Left lobe of liver (tissue), 2 donors: ENCODE measurements around the gene MSRB1. TPM values are rescaled to one million over a fixed set of nuclear protein-coding genes. Genes with fewer than 3 reads are reported as not detected.

Experiments
- ATAC-seq: fragments of 200-7000 bp; cut with Tn5 transposase; one replicate; pipeline ENCODE4 v1.9.1; 2020; ENCODE audit warnings: mild to moderate bottlenecking, moderate library complexity
- DNase-seq: peaks from one replicate; pipeline ENCODE4 v3.0.0-alpha.2; 2020; ENCODE audit warnings: low spot score
- total RNA-seq: library from RNA; stranded (reverse); gene quantifications from one replicate; pipeline ENCODE4 v1.2.1, GENCODE V29; 2021
- donor health status: DM: no; HTN: no; CAD: no; lungs with moderate emphysema.
- donor health status: DM: no; HTN: yes; CAD: no.

The MSRB1 gene, protein sequence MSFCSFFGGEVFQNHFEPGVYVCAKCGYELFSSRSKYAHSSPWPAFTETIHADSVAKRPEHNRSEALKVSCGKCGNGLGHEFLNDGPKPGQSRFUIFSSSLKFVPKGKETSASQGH
- 124 TPM for total RNA-seq

DNA sequence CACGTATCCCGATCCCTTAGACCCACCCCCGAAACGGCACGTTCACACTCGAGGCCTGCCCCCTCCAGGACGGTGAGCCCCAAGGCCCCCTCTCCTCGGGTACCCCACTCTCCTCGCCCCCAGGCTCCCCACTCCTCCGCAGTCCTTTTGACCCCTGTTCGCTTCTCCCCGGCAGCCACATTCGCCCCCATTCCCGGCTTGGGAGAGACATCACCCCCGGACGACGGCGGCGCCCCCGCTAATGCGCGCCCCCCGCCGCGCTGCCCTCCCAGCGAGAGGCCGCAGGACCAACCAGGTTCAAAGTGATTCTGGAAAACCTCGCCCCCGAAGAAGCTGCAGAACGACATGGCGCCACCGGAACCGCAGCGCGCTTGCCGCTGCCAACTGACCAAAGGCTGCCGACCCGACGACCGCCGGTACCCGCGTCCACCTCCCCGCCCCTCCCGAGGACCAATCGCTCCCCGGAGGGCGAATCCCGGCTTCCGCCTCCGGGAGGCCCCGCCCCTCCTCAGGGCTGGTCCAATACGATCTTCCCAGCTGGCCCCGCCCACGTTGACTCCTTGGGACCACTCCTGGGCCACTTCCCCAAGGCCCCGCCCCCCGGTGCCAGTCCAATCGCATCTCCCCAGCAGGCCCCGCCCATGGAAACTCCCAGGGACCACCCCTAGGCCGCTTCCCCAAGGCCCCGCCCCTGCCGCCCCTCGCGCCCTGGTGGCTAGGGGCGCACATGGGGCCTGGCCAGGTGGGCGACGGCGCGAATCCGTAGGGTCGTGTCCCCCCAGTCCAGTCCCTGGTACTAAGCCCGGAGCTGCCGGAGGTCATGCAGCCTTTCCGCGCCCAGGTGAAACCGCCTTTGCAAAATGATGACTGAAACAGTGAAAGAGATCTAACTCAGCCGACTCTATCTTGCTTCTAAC, at the start of gene MSRB1:
MSRB1 (minus strand) TSS at position 390 of the 917 bp plus-strand sequence; CDS start at position 347, 43 bp downstream.
- ATAC-seq (peak; percentile 77), DNase-seq (peak; percentile 100)

DNA sequence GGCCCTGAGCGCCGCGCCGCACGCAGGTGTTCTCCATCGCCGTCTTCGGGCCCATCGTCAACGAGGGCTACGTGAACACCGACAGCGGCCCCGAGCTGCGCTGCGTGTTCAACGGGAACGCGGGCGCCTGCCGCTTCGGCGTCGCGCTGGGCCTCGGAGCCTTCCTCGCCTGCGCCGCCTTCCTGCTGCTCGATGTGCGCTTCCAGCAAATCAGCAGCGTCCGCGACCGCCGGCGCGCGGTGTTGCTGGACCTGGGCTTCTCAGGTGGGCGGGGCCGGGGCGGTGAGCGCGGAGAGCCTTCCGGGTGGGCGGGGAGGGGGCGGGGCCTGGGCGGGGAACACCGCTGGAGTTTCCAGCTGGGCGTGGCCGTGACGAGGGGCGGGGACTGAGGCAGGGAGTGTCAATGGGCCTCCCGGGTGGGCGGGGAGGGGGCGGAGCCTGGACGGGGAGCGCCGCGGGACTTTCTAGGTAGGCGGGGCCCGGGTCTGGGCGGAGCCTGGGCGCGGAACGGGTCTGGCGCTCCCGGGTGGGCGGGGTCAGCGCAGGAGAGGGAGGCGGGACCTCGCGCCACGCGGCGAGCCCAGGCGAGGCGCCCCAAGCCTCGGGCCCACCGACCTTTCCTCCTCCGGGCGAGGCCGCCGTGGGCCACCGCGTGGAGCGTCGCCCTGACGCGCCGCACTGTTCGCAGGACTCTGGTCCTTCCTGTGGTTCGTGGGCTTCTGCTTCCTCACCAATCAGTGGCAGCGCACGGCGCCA, 49.1 kb upstream of the MSRB1 start:
- ATAC-seq (peak; percentile 73), DNase-seq (peak; percentile 86)

DNA sequence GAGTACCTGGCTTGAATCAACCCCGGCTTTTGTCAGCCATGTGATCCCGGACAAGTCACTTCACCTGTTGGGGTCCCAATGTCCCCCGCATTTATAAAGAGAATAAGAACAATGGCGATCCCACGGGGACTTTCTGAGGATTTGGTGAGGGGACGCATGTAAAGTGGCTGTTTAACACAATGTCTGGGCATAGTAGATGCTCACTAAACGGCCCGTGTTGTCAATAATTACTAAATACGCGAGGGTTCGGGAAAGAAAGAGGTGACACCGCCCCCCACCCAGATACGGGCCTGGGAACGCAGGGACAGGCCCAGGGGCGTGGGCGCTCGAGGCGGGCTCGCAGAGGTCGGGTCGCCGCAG, 48.6 kb upstream of the MSRB1 start:
- DNase-seq = no peak

DNA sequence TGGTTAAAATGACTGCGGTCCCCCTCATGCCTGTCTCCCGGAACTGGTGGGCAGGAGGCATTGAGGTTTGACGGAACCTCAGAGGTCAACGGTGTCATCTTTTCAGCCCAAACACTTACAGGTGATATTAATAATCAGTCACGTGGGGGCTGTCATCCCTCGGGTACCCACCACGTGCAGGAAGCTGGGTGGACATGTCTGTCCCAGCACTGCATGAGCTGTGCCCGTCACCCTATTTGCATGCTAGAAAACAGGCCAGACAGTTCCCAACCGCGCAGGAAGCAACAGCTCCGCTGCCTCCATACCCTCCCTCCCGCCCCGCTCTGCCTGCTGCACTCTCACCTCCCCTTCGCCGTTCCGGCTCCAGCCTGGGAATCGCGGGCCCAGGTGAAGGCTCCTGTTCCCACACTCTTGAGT, 48.1 kb upstream of the MSRB1 start:
- no peak for DNase-seq
- no peak for ATAC-seq

More for the DNA sequence above, 48.6 kb upstream of the MSRB1 start:
- no peak for ATAC-seq

DNA sequence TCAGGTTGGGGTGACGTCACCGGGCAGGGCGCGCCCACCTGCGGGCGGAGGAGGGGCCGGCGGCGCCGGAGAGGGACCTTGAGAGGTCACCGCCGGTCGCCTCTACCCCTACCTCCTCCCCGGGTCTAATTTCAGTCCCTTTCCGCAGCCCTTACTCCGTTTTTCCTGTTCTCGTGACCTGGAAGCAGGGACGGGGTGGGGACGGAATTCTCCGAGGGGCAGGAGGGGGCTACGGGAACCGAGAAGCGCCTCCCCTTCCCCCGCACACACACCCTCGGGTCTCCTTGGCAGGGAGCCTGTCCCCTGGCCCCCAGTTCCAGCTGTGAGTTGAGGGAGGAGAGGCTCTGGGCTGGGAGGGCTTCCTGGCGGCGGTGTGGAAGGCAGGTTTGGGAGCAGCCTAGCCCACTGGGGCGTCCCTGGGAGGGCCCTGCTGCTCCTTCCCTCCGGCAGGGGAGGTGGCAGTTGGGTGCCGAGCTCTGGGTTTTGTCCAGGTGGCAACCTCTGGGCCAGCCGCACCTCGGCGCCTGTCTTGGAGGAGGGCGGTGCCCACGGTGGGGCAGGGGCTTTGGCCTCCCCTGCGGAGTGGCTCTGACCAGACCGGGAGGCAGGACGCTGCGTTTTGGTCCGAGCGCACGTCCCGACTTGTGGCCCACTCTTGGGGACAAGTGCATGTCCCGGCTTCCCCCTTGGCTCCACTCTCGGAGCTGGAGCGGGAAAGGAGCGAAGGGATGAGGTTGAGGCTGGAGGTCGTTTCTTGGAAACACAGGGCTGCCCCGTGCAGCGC, 47.5 kb upstream of the MSRB1 start:
- no peak for ATAC-seq
- no peak for DNase-seq

DNA sequence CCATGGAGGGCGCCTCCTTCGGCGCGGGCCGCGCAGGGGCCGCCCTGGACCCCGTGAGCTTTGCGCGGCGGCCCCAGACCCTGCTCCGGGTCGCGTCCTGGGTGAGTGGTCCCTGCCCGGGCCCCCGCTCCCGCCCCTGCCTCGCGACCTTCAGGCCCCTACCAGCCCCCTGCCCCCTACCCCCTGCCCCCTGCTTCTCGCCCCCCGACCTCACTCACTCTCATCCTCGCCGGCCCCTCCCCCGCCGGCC, 47.0 kb upstream of the MSRB1 start:
- DNase-seq = no peak
- ATAC-seq = no peak

DNA sequence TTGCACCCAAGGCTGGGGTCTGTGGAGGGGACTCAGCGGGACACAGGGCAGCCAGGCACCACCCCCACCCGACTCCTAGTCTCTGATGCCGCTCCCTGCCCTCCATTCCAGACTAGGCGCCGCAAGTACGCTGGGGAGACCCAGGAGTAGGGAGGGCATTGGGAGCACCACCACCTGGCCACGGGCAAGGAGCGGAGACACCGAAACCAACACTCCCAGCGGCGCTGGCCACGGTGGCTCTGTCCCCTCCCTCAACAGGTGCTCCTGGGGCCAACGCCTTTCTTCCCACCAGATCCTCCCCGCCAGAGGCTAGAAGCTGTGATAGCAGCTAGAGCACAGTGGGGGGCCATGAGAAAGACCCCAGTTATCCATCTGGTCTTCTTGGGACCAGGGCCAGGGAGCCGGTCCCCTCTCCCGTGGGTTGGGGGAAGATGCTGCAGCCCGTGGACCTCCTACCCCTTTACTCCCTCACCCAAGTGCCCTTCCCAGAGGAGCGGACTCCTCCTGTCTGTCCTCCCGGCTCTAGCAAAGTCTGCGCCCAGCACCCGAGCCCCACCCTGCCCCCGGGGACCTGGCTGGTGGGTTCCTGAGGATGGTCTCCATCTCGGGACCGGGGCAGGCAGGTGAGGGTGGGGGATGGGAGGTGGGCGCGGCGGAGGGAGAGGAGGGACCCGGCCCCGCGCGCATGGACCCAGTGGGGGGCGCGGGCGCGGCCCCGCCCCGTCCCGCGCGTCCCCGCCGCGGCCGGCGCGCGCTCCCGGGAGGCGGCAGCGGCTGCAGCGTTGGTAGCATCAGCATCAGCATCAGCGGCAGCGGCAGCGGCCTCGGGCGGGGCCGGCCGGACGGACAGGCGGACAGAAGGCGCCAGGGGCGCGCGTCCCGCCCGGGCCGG, 46.5 kb upstream of the MSRB1 start, which contains the start of gene SYNGR3:
SYNGR3 (plus strand) TSS at position 762 of the 892 bp plus-strand sequence. CDS start 133 bp downstream, outside the sequence.
- ATAC-seq (no peak), DNase-seq (no peak)

DNA sequence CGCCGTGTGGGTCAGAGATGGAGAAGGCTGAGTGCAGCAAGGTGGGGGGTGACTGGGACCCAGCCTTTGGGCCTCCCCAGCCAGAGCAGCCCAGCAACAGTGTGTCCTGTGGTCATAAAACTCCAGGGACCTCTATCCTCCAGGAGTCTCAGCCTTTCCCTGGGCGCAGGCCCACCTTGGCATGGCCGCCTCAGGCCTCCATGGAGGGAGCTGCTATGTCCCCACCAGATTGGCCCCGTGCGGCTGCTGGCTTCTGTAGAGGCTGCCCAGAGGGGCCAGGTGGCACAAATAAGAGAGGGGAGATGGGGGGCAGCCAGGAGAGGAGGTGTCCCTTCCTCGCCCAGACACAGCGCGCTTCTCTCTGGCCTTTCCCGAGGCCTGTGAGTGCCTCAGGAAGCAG, 44.2 kb upstream of the MSRB1 start:
- ATAC-seq = no peak
- DNase-seq = no peak

DNA sequence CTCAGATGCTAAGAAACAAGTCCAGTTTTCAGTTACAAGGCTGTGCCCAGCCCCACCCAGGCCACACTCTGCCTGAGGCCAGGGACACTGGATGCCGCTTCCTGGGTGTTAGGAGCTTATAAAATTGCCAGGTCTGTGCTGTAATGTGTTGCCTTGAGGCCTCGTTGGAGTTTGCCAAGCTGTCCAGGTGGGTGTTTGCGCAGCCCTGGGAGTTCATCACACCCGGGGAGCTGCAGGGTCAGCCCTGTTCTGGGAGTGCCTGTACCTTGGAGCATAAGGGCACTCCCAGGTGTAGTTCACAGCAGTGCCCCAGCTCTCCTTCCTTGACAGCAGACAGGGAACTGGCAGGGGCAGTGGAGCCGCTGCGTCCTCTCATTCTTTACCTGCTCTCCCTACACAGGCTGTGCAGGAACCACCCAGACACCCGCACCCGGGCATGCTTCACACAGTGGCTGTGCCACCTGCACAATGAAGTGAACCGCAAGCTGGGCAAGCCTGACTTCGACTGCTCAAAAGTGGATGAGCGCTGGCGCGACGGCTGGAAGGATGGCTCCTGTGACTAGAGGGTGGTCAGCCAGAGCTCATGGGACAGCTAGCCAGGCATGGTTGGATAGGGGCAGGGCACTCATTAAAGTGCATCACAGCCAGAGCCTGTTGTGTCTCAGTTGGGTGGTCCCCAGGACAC, 42.6 kb upstream of the MSRB1 start:
- no peak for DNase-seq
- ATAC-seq = no peak

DNA sequence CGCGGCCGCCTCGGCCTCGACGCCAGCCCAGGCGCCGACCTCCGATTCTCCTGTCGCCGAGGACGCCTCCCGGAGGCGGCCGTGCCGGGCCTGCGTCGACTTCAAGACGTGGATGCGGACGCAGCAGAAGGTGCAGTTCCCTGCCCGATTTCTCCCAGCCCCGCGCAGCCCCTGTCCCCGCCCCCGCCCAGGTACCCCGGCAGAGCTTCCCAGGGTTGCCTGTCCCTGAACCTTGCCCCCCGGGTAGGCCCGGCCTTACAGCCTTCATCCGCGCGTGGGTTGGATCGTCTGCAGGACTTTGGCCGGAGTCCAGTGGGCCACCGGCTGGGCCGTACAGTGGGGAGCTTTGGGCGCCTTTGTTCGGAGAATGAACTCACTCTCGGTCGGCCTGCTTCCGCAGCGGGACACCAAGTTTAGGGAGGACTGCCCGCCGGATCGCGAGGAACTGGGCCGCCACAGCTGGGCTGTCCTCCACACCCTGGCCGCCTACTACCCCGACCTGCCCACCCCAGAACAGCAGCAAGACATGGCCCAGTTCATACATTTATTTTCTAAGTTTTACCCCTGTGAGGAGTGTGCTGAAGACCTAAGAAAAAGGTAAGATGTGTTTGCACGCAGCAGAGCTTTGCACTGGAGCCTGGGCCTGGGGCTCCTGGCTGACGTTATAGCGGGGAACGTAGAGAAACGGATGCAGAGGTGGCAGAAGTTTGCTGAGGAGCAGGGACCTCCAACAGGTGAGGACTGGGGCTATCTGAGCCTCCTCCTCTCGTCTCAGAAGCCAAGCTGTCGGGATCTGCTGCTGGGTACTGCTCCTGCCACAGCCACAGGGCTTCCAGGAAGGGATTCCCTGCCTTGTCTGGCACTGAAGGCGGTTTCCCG, 41.6 kb upstream of the MSRB1 start:
- peak; percentile 42 for ATAC-seq
- DNase-seq = peak; percentile 82

DNA sequence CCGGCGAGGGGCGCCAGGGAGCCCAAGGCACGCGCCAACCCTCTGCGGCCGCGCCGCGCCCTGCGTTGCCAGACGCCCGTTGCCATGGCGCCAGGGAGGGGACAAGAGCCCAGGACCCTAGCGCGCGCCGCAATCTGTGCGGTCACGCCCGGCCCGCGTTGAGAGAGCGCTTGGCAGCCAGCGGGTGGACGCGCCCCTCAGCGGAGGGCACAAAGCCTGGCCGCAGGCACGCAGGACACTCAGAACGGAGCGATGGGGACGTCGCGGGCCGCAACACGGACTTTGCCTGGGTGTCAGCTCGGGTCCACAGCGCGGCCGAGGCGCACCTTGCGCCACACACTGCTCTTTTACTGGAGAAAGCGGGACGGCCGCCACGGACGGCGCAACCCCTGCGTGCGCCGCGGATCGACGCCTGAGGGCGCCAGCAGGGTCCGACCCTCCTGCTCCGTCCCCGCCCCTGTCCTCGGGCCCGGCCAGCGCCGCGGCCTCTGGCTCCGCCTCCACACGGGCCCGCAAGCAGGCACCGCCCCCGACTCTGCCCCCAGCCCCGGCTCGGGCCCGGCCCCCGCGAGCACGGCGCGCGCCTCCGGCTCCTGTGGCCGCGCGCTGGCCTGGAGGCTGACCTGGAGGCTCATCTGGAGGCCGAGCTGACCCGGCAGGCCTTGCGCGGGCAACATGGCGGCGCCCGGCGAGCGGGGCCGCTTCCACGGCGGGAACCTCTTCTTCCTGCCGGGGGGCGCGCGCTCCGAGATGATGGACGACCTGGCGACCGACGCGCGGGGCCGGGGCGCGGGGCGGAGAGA, 40.7 kb upstream of the MSRB1 start, which contains the start of gene GFER:
GFER (plus strand) TSS at position 650 of the 803 bp plus-strand sequence; CDS start at position 676, 26 bp downstream.
- peak; percentile 89 for ATAC-seq
- peak; percentile 94 for DNase-seq

DNA sequence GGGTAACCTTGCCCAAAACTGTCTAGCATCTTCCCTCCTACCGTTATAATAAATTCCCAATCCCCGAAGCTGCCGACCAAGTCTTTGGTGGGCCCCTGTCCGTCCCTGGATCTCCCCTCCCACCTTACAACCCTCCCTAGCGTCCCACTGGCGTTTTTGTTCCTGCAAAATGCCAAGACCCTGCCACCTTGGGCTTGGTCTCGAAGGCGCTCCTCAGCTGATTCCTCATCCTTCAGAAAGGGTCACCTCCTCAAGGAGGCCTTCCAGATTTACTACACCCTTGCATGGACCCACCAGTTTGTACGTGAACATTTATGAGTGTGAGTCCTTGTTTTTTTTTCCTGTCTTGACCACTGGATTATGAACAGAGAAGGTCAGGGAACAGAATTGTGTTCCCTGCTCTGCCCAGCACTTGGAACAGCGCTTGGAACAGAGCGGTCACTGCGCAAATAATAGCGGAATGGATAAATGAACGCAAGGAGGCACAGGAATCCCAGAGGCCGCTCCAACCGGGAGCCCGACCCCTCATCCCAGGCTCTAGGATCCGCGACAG, 40.1 kb upstream of the MSRB1 start:
- ATAC-seq = no peak
- DNase-seq = no peak

DNA sequence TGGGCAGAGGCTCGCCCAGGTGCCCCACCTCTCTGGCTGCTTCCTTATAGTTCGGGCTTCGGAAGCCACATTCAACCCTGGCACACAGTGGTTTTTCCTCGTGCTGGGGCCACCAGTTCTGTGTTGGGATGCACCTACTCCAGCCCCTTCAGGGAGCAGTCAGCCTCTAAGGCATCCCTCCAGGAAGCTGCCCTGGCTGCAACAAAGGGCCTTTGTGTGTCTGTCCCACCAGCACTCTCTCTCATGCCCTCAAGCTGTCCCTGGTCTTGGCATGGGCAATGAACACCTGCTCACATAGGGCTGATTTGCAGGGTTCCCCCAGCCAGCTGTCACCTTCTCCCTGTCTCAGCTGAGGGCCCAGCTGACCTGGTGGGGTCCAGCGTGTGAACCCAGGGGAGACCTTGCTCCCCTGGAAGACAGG, 39.0 kb upstream of the MSRB1 start:
- no peak for ATAC-seq
- DNase-seq = no peak

DNA sequence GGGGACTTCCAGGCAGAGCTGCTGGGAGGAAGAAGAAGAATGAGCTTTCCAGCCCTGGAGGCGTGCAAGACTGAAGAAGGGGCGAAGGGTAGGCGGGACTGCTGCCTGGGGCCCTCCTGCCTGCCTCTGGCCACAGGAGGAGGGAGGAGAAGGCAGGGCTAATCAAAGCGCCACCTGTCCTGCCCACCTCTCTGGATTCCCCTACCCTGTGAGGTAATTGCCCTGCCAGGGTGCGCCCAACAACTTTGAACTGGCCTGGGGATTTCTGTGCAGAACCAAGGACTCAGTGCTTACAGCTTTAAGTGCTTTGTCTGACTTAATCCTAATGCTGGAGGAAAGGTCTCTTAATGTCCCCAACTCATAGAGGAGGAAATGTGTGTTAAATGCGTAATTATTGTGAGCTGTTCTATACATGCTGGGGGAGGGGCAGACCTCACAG, 38.4 kb upstream of the MSRB1 start, which contains the start of gene NOXO1:
NOXO1 (minus strand) TSS at position 72 of the 439 bp plus-strand sequence. CDS start 290 bp downstream, outside the sequence.
- no peak for DNase-seq
- no peak for ATAC-seq

DNA sequence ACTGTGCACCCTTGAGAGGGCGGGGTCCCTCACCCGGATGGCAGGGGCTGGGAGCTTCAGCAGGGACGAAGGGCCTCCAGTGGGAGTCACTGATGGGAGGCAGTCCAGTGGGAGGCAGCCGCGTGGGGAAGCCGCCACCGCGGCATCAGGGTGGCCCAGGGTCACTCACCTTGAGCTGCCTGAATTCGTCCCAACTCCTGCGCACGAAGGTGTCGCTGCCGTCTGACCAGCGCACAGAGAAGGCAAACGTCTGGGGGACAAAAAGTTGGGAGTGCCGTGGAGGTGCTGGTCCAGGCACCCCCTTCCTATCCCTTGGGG, 37.7 kb upstream of the MSRB1 start:
- ATAC-seq (no peak), DNase-seq (no peak)

DNA sequence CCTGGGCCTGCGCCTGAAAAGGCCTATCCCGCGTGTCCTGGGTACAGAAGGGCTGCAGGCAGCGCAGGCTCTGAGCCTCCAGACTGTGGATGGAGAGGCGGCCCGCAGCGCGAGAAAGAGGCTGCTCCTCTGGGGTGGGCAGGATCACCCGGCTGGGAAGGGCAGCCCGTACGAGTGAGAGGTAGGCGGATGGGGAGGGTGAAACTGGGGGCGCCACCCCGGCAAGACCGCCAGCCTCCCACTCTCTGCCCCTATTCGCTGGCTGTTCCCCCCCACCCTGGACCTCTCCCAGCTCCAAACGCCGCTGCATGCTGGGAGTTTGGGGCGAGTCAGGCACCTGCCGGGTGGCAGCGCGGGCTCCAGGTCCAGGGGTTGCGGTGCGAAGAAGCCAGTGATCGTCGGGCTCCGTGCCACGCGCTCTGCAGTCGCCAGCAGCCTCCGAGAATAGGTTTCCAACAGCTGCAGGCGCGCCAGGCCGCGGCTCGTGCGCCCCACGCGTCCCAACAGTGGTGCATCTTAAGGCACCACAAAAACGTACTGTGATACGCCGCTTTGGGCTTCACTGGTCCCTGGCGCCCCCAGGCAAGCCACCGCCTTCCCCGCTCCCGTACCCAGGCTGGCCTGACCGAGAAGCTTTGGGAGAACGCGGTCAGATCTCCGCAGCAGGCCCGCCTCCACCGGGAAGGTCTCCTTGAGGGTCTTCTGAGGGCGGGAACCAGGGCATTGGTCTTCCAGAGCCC, 37.2 kb upstream of the MSRB1 start:
- ATAC-seq (no peak), DNase-seq (no peak)
